T-helper 17 cell (primary cell): ENCODE measurements around the gene RNF215. TPM values are rescaled to one million over a fixed set of nuclear protein-coding genes. Genes with fewer than 3 reads are reported as not detected.
A peak's percentile ranks its signal among the peaks of the same experiment; 100 is the strongest.

Experiments
- ATAC-seq: fragments of 150-1000 bp; cut with Tn5 transposase; 2 replicates; pipeline ENCODE4 v1.10.0; 2021; ENCODE audit warnings: mild to moderate bottlenecking, moderate library complexity
- DNase-seq, 3 donors: peaks; one replicate each; pipeline versions ENCODE4 v3.0.0 to v3.0.0-alpha.2; 2020 to 2021
- H3K9me3 ChIP-seq: one replicate; pipeline ENCODE4 v1.7.0; 2013; ENCODE audit warnings: low read length, mild to moderate bottlenecking; ENCODE audit not compliant: control insufficient read depth, poor library complexity, severe bottlenecking
- H3K27ac Mint-ChIP-seq: one replicate; pipeline ENCODE4 v1.8.0; 2022; ENCODE audit warnings: mild to moderate bottlenecking, moderate library complexity, mixed read lengths
- H3K27me3 Mint-ChIP-seq: one replicate; pipeline ENCODE4 v1.8.0; 2022; ENCODE audit warnings: mixed read lengths
- H3K36me3 Mint-ChIP-seq: one replicate; pipeline ENCODE4 v1.8.0; 2022; ENCODE audit warnings: low read depth, mixed read lengths
- H3K4me1 Mint-ChIP-seq: one replicate; pipeline ENCODE4 v1.8.0; 2022; ENCODE audit warnings: mild to moderate bottlenecking, mixed read lengths
- H3K4me3 Mint-ChIP-seq: one replicate; pipeline ENCODE4 v1.8.0; 2022; ENCODE audit warnings: mild to moderate bottlenecking, moderate library complexity, mixed read lengths
- total RNA-seq, 4 donors: library from RNA in 2 of 4; stranded (reverse) in 2 of 4; gene quantifications; one replicate each; pipeline ENCODE4 v1.2.3 and lab custom pipeline; 2022 to 2026

RNF215 gene
- total RNA-seq, 2 donors from 2014 or later = 4.9 to 12.3 TPM

DNA sequence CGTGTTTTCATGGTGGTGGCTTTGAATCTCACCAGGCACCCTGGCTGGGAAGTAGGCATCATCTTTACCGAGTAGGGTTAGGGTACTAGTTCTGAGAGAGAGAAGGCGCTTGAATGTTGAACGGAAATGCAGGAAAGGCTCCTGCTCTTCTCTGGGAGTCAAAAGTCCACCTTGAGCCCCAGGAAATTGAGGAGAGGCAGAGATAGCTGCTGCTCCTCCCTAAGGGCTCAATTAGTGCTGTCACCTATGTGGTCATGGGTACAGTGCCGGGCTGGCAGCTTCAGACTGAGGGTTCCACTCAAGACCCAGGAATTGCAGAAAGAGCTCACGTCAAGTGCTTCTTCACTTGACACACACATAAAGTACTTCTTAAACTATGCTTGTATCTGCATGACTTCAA lies 28.7 kb downstream of the RNF215 start:
- no peak for ATAC-seq
- no peaks in the 10 kb centered on the region for H3K9me3 ChIP-seq
- peaks cover 6% of the 10 kb centered on the region for H3K36me3 Mint-ChIP-seq
- no peaks in the 10 kb centered on the region for H3K27me3 Mint-ChIP-seq
- peaks cover 37% of the 10 kb centered on the region for H3K4me1 Mint-ChIP-seq
- peak overlapping the region; percentile 36 for H3K4me3 Mint-ChIP-seq
- H3K27ac Mint-ChIP-seq = peak overlapping the region; percentile 95
- DNase-seq = no peak

DNA sequence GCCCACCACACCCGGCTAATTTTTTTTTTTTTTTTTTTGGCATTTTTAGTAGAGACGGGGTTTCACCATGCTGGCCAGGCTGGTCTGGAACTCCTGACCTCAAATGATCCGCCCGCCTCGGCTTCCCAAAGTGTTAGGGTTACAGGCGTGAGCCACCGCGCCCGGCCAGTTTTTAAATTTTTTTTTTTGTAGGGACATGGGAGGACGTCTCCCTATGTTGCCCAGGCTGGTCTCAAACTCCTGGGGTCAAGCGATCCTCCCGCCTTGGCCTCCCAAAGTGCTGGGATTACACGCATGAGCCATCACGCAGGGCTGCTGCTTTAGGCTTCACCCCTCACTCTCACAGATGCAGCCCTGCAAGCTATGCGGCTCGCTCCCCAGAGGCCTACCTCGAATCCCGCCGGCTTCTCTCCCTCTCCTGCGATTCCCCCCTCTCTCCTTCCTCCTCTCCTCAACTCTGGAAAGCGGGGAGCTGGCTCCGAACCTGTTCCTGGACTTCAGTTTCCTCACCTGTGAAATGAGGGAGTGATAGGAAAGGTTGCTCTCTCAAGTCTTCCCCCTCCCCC lies 29.5 kb downstream of the RNF215 start:
- ATAC-seq (no peak), DNase-seq (no peak)
- peaks cover 37% of the 10 kb centered on the region for H3K4me1 Mint-ChIP-seq
- H3K27me3 Mint-ChIP-seq = no peaks in the 10 kb centered on the region
- peaks cover 6% of the 10 kb centered on the region for H3K36me3 Mint-ChIP-seq
- no peaks in the 10 kb centered on the region for H3K9me3 ChIP-seq
- H3K4me3 Mint-ChIP-seq = peak overlapping the region; percentile 95
- peak overlapping the region; percentile 95 for H3K27ac Mint-ChIP-seq

DNA sequence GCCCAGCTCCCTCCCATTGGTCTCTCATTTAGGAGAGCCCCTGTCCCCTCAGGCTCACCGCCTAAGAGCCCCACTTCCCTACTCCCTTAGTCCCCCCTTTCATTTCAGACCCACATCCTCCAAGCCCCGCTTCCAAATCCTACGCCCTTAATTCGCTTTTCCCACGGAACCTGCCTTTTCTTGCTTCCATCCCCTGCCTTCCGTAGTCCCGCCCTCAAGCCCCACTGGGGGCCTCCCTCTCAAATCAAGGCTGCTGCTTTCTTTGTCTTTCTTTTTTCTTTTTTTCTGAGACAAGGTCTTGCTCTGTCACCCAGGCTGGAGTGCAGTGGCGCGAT lies 30.0 kb downstream of the RNF215 start:
- no peaks in the 10 kb centered on the region for H3K27me3 Mint-ChIP-seq
- no peaks in the 10 kb centered on the region for H3K9me3 ChIP-seq
- H3K36me3 Mint-ChIP-seq = peaks cover 6% of the 10 kb centered on the region
- H3K27ac Mint-ChIP-seq = peak overlapping the region; percentile 95
- ATAC-seq = peak; percentile 3
- H3K4me1 Mint-ChIP-seq = peaks cover 33% of the 10 kb centered on the region
- peak overlapping the region; percentile 95 for H3K4me3 Mint-ChIP-seq
- no peak for DNase-seq

DNA sequence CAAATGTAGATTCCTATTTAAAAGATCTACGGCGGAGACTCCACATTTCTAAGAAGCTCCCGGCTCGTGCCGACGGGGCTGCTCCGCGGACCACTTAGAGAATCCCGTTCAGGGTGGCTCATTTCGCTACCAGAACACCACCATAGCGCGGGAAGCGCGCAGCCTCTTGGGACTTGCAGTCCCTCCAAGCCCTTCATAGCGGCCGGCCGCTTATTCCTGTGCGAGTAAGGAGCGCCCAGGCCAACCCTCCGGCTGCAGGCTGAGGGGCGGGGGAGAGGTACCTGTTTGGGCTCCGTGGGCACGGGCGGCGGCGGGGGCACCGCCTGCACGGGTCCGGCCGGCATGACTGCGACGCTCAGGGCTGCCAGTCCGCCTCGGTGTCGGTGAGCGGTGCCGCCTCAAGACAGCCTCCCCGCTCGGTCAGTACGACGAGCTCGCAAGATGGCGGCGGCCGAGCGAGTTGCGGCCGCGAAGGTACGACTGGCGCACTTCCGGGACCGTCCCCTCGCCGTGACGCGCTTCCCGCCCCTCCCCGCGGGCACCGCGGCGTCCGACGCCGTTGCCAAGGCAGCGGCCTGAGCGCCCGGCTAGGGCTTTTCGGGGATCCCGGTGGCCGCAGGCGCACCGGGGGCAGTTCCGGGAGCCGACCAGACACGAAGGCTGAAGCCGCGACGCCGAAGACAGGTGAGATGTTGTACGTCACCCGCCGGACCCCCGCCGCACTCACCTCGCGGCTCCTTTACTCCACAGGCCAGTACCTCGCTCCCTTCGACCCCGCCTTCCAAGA lies 30.6 kb downstream of the RNF215 start, which contains the start of the genes CCDC157 and SF3A1:
CCDC157 (plus strand) TSS at position 559 of the 787 bp plus-strand sequence. CDS start 8,994 bp downstream, outside the sequence.
SF3A1 (minus strand) TSS at position 446 of the 787 bp plus-strand sequence; CDS start at position 344, 102 bp downstream.
- DNase-seq (peak; percentile 79 to 82 (median 80)), ATAC-seq (peak; percentile 89)
- H3K9me3 ChIP-seq = no peaks in the 10 kb centered on the region
- H3K36me3 Mint-ChIP-seq = peaks cover 6% of the 10 kb centered on the region
- peaks cover 35% of the 10 kb centered on the region for H3K4me1 Mint-ChIP-seq
- H3K27ac Mint-ChIP-seq = peak within 1 kb of the TSS; percentile 95
- H3K27me3 Mint-ChIP-seq = no peaks in the 10 kb centered on the region
- H3K4me3 Mint-ChIP-seq = peak within 1 kb of the TSS; percentile 95

DNA sequence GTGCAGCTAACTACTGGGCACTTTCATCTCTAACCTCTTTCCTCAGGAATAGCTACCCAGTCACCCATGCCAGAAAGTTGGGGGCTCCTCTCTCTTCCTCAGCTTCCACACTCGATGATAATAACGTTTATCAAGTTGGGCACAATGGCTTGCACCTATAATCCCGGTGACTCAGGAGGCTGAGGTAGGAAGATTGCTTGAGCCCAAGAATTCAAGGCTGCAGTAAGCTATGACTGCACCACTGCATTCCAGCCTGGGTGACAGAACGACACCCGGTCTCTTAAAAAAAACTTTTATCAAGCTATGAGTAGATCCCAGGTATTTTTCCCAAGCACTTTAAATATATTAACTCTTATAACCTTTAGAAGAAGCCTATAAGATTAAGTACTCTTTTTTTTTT lies 32.6 kb downstream of the RNF215 start:
- ATAC-seq = no peak
- Mint-ChIP-seq H3K4me3 (peak overlapping the region; percentile 95), H3K27me3 (no peaks in the 10 kb centered on the region), H3K27ac (peak overlapping the region; percentile 95), H3K36me3 (peaks cover 6% of the 10 kb centered on the region), H3K4me1 (peaks cover 44% of the 10 kb centered on the region)
- H3K9me3 ChIP-seq = no peaks in the 10 kb centered on the region
- DNase-seq = no peak

DNA sequence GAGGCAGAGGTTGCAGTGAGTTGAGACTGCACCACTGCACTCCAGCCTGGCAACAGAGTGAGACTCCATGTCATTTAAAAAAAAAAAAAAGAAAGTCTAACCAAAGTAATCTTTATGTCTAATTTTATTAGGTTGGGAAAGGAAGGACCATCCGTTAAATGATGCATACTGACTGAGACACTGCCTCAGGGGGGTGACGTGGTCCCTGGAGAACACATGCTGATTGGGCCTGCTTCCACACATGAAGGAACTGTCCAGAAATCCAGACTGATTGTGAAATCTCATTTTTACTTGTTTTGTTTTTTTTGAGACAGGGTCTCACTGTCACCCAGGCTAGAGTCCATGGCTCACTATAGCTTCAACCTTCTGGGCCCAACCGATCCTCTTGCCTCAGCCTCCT lies 36.0 kb downstream of the RNF215 start:
- Mint-ChIP-seq H3K27me3 (no peaks in the 10 kb centered on the region), H3K4me3 (no peak overlapping the region), H3K27ac (peak overlapping the region; percentile 95), H3K36me3 (peaks cover 6% of the 10 kb centered on the region), H3K4me1 (peaks cover 46% of the 10 kb centered on the region)
- H3K9me3 ChIP-seq = no peaks in the 10 kb centered on the region
- ATAC-seq (no peak), DNase-seq (no peak)

DNA sequence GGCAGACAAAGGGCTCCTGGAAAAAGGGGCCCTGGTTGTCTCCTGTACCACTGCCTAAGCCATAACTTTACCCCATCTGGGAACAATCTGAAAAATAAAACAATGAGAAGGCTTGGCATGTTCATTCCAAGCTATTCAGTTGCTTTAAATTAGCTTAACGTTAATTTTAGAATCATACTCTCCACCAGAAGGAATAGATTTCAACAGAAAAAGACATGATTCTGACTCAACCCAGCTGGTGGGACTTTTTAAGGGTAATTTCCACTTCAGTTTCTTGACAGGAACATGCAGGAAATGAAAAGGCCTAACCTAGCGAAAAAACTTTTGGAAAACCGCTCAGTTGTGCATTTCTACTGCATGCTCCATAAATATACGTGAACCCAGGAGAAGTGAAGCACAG lies 38.4 kb downstream of the RNF215 start:
- no peak for ATAC-seq
- peaks cover 39% of the 10 kb centered on the region for H3K4me1 Mint-ChIP-seq
- peak overlapping the region; percentile 73 for H3K27ac Mint-ChIP-seq
- peaks cover 2% of the 10 kb centered on the region for H3K36me3 Mint-ChIP-seq
- H3K27me3 Mint-ChIP-seq = no peaks in the 10 kb centered on the region
- no peaks in the 10 kb centered on the region for H3K9me3 ChIP-seq
- DNase-seq = no peak
- H3K4me3 Mint-ChIP-seq = no peak overlapping the region

DNA sequence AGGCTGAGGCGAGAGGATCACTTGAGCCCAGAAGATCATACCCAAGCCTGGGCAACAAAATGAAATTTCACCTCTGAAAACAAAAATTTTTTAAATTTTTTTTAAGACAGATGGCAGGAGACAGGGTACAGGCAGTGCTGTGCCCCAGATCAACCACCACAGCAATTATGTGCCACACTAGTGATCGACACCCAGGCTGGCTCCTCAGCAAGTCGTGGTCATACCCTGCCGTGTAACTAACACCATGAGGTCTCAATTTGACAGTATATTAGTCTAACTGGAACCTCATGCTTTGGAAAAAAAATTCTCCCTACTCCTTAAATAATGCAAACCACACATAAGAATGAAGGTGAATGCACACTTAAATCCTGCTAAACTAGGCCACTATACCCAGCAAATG lies 38.8 kb downstream of the RNF215 start:
- no peak for DNase-seq
- Mint-ChIP-seq H3K27me3 (no peaks in the 10 kb centered on the region), H3K4me3 (no peak overlapping the region), H3K27ac (peak overlapping the region; percentile 73), H3K4me1 (peaks cover 37% of the 10 kb centered on the region), H3K36me3 (no peaks in the 10 kb centered on the region)
- no peak for ATAC-seq
- no peaks in the 10 kb centered on the region for H3K9me3 ChIP-seq

DNA sequence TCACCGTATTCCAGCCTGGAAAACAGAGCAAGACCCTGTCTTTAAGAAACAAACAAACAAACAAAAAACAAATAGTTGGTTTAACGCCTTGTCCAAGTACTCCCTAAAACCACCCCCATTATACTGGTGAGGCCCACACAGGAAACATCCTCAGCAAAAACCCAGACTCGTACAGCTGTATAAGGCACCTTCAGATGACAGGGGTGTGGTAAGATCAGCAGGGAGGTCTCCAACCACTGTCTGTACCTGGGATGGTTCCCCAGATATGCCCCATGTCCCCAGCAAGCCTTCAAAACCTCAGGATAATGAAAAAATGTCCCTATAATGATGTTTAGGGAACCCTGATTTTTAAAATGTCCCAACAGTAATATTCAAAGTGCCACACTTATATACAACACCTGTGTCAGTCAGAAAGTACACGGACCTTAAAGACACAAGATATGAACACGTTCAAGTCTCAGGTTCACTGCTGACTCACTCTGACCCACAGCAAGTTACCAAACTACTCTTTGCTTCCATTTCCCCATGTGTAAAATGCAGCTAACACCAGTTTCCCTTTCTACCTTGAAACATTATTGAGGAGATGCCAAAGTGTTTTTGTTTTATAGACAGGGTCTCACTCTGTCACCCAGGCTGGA lies 39.8 kb downstream of the RNF215 start:
- no peaks in the 10 kb centered on the region for H3K9me3 ChIP-seq
- DNase-seq = no peak
- peak overlapping the region; percentile 73 for H3K27ac Mint-ChIP-seq
- no peaks in the 10 kb centered on the region for H3K27me3 Mint-ChIP-seq
- peaks cover 40% of the 10 kb centered on the region for H3K4me1 Mint-ChIP-seq
- H3K36me3 Mint-ChIP-seq = peaks cover 4% of the 10 kb centered on the region
- peak overlapping the region; percentile 21 for H3K4me3 Mint-ChIP-seq
- ATAC-seq = peak; percentile 42

DNA sequence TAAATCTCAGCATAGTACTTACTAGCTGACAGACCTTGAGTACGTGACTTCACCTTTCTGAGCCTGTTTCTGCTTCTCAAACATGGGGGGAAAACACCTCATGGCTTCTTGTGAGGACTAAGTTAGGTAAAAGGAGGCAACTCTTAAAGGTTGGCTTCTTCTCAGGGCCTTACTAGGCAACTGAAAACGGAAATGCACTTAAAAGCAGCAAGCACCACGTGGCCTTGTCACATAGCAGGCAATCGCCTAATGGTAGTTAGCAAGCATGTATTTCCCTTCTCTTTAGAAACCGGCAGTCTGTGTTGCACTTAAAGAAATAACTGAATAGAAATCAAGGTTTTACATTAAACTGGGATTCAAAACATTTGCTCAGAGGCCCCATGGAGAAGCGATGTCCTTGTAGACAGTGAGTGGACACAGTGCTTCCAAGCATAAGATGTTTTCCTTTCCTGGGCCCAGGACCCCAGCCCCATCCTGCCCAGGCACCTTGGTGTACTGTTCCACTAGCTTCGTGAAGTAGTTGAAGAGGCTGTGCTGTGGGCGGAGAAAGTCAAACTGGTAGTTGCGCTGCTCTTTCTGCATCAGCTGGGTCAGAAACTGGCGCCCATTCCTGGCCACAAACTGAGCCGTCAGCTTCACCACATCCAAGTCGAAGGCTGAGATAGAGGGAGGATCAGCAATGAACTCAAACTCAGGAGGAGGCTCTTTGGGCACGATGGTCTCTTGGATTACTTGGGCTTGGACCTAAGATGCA lies 42.6 kb downstream of the RNF215 start:
- no peaks in the 10 kb centered on the region for H3K27me3 Mint-ChIP-seq
- no peaks in the 10 kb centered on the region for H3K9me3 ChIP-seq
- DNase-seq = no peak
- no peak overlapping the region for H3K4me3 Mint-ChIP-seq
- peaks cover 9% of the 10 kb centered on the region for H3K36me3 Mint-ChIP-seq
- peaks cover 29% of the 10 kb centered on the region for H3K4me1 Mint-ChIP-seq
- H3K27ac Mint-ChIP-seq = peak overlapping the region; percentile 88
- peak; percentile 72 for ATAC-seq

DNA sequence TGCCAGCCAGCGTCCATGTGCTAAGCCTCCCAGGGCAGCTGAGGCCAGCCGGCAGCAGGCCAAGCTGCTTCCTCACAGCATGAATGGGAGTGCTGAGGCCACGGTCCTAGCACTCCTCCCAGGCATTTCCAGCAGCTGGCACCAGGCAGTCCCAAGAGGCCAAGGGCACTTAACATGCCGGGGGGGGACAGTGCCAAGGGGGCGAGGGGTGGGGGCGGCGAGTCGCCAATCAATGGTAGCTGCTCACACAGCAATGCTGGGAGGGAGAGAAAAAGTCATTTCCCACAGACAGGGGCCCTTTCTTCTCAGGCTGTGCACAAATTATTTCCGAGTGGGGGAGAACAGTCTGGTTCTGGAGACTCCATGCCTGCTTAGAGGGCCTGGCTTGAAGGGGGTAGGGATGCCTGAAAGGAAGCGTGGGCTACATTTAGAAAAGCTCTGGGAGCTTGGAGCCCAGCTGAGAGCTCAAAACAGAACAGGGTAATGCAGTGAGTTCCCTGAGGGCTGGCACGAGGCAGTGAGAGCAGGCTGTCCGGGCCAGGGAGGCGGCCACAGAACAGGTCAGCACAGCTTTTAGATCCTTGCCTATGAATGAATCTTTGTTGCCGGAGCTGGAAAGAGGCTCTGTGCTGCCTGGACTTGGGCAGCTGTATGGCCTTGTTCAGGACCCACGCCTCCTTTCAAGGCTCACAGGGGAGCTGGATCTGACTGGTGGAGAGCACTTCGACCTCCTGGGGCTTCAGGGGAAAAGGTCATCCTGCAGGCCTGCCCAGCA lies 46.1 kb downstream of the RNF215 start:
- peaks cover 17% of the 10 kb centered on the region for H3K4me1 Mint-ChIP-seq
- H3K36me3 Mint-ChIP-seq = peaks cover 11% of the 10 kb centered on the region
- DNase-seq (no peak), ATAC-seq (no peak)
- H3K9me3 ChIP-seq = no peaks in the 10 kb centered on the region
- H3K27me3 Mint-ChIP-seq = no peaks in the 10 kb centered on the region
- peak overlapping the region; percentile 83 for H3K27ac Mint-ChIP-seq
- no peak overlapping the region for H3K4me3 Mint-ChIP-seq

DNA sequence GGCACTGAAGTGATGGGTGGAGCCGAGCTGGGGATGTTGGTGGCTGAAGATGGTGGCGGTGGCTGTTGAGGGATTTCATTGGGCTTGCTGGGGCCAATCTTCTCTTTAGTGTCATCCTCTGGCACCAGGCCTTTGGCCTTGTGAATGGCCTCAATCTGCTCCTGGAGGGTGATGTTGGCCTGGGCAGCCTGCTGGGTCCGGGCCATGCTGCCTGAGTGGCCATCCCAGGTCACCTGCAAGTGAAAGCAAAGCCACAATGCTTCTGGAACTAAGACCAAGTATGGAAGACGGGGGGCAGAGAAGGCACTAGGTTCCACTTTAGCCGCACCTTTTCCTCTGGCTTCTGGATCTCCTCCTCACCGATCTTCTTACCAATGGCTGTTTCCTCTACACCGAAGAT lies 48.4 kb downstream of the RNF215 start:
- H3K9me3 ChIP-seq = no peaks in the 10 kb centered on the region
- no peaks in the 10 kb centered on the region for H3K27me3 Mint-ChIP-seq
- peaks cover 11% of the 10 kb centered on the region for H3K36me3 Mint-ChIP-seq
- ATAC-seq (no peak), DNase-seq (no peak)
- peak overlapping the region; percentile 81 for H3K27ac Mint-ChIP-seq
- peaks cover 5% of the 10 kb centered on the region for H3K4me1 Mint-ChIP-seq
- H3K4me3 Mint-ChIP-seq = peak overlapping the region; percentile 12
